GM12878 (cell line): ENCODE results near the gene NOCT. TPM values are rescaled to one million over a fixed set of nuclear protein-coding genes. Genes with fewer than 3 reads are reported as not detected.

ENCODE experiments used
- BCL3 ChIP-seq: IDR thresholded peaks from 2 replicates; pipeline ENCODE4 v1.6.1; 2011; ENCODE audit warnings: borderline replicate concordance, low read depth, mild to moderate bottlenecking, moderate library complexity, low read length; ENCODE audit not compliant: insufficient read depth, poor library complexity, severe bottlenecking
- CBFB ChIP-seq: IDR thresholded peaks from 2 replicates; pipeline ENCODE4 v1.6.1; 2016; ENCODE audit warnings: antibody characterized with exemption, low read depth
- EED ChIP-seq: sonication (generic); IDR thresholded peaks from 2 replicates; pipeline ENCODE4 v1.6.1; 2016; ENCODE audit warnings: antibody characterized with exemption, low read depth
- EZH2 ChIP-seq: IDR thresholded peaks from 2 replicates; pipeline ENCODE4 v1.6.1; 2012; ENCODE audit warnings: low read depth, mild to moderate bottlenecking, control low read depth, inconsistent platforms, low read length, borderline replicate concordance; ENCODE audit not compliant: control insufficient read depth
- FOS ChIP-seq: IDR thresholded peaks from 3 replicates; pipeline ENCODE4 v1.6.1; 2011; ENCODE audit warnings: borderline replicate concordance; ENCODE audit not compliant: insufficient read length; ENCODE audit errors: extremely low read depth
- FOXK2 ChIP-seq: fragments of 450-650 bp; IDR thresholded peaks from 2 replicates; pipeline ENCODE4 v1.6.1; 2017; ENCODE audit warnings: mild to moderate bottlenecking, moderate library complexity
- KAT2A ChIP-seq: conservative IDR thresholded peaks from 2 replicates; pipeline ENCODE4 v1.6.1; 2011; ENCODE audit warnings: low read depth, low read length; ENCODE audit not compliant: control insufficient read depth
- KLF5 ChIP-seq: fragments of 450-650 bp; IDR thresholded peaks from 2 replicates; pipeline ENCODE4 v1.6.1; 2014; ENCODE audit warnings: mild to moderate bottlenecking; ENCODE audit not compliant: partially characterized antibody
- MEF2A ChIP-seq: IDR thresholded peaks from 2 replicates; pipeline ENCODE4 v1.6.1; 2011; ENCODE audit warnings: low read depth, mild to moderate bottlenecking, low read length, moderate library complexity; ENCODE audit not compliant: insufficient read depth
- NFYB ChIP-seq: IDR thresholded peaks from 2 replicates; pipeline ENCODE4 v1.6.1; 2011; ENCODE audit warnings: low read depth, mild to moderate bottlenecking, low read length, improper control_type of control experiment, moderate library complexity; ENCODE audit not compliant: insufficient read depth
- NR2C1 ChIP-seq: fragments of 450-650 bp; IDR thresholded peaks from 2 replicates; pipeline ENCODE4 v1.6.1; 2017; ENCODE audit warnings: antibody characterized with exemption, mild to moderate bottlenecking, moderate library complexity
- POLR2A ChIP-seq: IDR thresholded peaks from 2 replicates; pipeline ENCODE4 v1.6.1; 2011; ENCODE audit warnings: low read depth, mild to moderate bottlenecking, low read length
- RUNX3 ChIP-seq: IDR thresholded peaks from 2 replicates; pipeline ENCODE4 v1.6.1; 2012; ENCODE audit warnings: low read length, inconsistent platforms
- SREBF1 ChIP-seq: IDR thresholded peaks from 2 replicates; pipeline ENCODE4 v1.6.1; 2012; ENCODE audit warnings: mild to moderate bottlenecking, low read length
- TAF1 ChIP-seq: IDR thresholded peaks from 2 replicates; pipeline ENCODE4 v1.6.1; 2011; ENCODE audit warnings: mild to moderate bottlenecking, low read depth, low read length, borderline replicate concordance
- TBL1XR1 ChIP-seq: IDR thresholded peaks from 2 replicates; pipeline ENCODE4 v1.6.1; 2012; ENCODE audit warnings: low read depth, low read length, improper control_type of control experiment
- ZNF24 ChIP-seq: fragments of 450-650 bp; IDR thresholded peaks from 2 replicates; pipeline ENCODE4 v1.6.1; 2017; ENCODE audit warnings: antibody characterized with exemption, mild to moderate bottlenecking
- ZNF274 ChIP-seq: IDR thresholded peaks from one replicate; pipeline ENCODE4 v1.8.0; 2011; ENCODE audit not compliant: insufficient read length, insufficient read depth
- ZNF384 ChIP-seq: IDR thresholded peaks from 2 replicates; pipeline ENCODE4 v1.6.1; 2012; ENCODE audit warnings: low read depth, mild to moderate bottlenecking, low read length, improper control_type of control experiment, borderline replicate concordance
- polyA plus RNA-seq, 11 experiments: library from polyadenylated mRNA; depleted of rRNA in 4 of 11; unstranded in 6 of 11; stranded (reverse) in 5 of 11; fragments of >200 nt; fragmentation: Nextera tagmentation in 4 of 11; fragmentation: Illumina TruSeq in 1 of 11; extraction: Ambion mirVana in 4 of 11; extraction: Trizol in 1 of 11; gene quantifications; 1 replicate in 1 of 11; 2 replicates in 10 of 11; pipeline versions ENCODE4 v1.2.1 to v1.2.3, GENCODE V29; 2011 to 2016; ENCODE audit warnings: inconsistent platforms in 2 of 11, missing spikeins in 2 of 11, low read depth in 1 of 11
- total RNA-seq, 4 experiments: library from RNA; depleted of rRNA in 3 of 4; stranded (reverse); fragments of >200 nt in 3 of 4; fragmentation: Illumina TruSeq in 1 of 4; extraction: Trizol in 1 of 4; gene quantifications; 2 replicates each; pipeline versions ENCODE4 v1.2.1 to v1.2.3, GENCODE V29; 2013 to 2021
- TF ChIP-seq, protein P1 (sequence below): fragments of 150-350 bp; IDR thresholded peaks from 2 replicates; pipeline ENCODE4 v1.6.1; 2016; ENCODE audit warnings: low read depth, low read length
- TF ChIP-seq, protein P2 (sequence below): fragments of 450-650 bp; IDR thresholded peaks from 2 replicates; pipeline ENCODE4 v1.6.1; 2016; ENCODE audit warnings: mild to moderate bottlenecking
- TF ChIP-seq, protein P3 (sequence below): fragments of 450-650 bp; IDR thresholded peaks from 2 replicates; pipeline ENCODE4 v1.6.1; 2016; ENCODE audit warnings: mild to moderate bottlenecking

The NOCT gene
- total and polyA plus RNA-seq, 10 of the 15 experiments (the other 5 are each of a cell fraction or from before 2014, with no cell fraction given): 1.4 to 17.6 (median 8.1) TPM

DNA sequence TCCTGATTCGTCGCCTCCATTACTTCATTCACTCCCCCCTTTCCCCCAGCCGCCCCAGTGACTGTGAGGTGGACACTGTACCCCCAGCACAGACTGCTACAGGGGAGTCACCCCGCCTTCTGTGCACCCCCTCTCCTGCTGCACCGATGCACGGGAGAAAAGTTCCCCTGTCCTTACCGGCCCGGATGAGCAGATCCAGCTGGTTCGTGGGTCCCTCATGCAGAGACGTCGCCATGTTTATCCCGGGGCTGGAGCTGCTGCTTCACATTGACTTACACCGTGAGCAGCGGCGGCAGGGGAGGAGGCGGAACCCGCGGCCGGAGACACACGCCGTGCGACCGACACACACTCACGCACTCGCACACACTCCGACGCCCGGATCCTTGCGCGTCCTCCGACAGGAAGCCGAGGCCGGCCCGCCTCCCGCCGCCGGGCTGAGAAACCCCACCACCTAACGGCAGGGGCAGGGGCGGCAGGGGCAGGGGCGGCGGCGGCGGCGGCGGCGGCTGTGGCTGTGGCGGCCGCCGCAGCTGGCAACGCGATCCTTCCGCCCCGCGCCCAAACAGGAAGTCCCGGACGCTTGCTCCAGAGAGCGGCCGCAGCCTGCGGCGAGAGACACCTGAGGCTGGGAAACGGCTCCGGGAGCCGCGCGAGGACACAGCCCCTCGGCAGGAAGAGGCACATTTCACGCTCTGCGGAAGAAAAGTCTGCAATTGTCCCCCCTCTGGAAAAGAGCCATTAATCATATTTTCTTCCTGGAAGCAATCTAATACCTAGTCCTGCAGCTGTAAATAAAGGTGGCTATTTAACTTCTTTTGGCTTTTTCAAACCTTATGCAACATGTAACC lies 68.6 kb downstream of the NOCT start (continued):
- TF ChIP-seq BCL3: peak; percentile 43
- TF ChIP-seq EZH2: no peak
- no peak for TF ChIP-seq FOS
- peak; percentile 24; the same call in 1 of the 2 replicates for TF ChIP-seq RUNX3
- TF ChIP-seq POLR2A: peak; percentile 87
- no peak for TF ChIP-seq NFYB
- no peak for TF ChIP-seq KLF5
- TF ChIP-seq, protein P1, sequence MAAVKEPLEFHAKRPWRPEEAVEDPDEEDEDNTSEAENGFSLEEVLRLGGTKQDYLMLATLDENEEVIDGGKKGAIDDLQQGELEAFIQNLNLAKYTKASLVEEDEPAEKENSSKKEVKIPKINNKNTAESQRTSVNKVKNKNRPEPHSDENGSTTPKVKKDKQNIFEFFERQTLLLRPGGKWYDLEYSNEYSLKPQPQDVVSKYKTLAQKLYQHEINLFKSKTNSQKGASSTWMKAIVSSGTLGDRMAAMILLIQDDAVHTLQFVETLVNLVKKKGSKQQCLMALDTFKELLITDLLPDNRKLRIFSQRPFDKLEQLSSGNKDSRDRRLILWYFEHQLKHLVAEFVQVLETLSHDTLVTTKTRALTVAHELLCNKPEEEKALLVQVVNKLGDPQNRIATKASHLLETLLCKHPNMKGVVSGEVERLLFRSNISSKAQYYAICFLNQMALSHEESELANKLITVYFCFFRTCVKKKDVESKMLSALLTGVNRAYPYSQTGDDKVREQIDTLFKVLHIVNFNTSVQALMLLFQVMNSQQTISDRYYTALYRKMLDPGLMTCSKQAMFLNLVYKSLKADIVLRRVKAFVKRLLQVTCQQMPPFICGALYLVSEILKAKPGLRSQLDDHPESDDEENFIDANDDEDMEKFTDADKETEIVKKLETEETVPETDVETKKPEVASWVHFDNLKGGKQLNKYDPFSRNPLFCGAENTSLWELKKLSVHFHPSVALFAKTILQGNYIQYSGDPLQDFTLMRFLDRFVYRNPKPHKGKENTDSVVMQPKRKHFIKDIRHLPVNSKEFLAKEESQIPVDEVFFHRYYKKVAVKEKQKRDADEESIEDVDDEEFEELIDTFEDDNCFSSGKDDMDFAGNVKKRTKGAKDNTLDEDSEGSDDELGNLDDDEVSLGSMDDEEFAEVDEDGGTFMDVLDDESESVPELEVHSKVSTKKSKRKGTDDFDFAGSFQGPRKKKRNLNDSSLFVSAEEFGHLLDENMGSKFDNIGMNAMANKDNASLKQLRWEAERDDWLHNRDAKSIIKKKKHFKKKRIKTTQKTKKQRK: no peak
- no peak for TF ChIP-seq ZNF384
- no peak for TF ChIP-seq MEF2A
- peak; percentile 89 for TF ChIP-seq TAF1
- TF ChIP-seq CBFB: peak; percentile 47; the same call in 1 of the 2 replicates
- TF ChIP-seq FOXK2: peak; percentile 64
- TF ChIP-seq, protein P2, sequence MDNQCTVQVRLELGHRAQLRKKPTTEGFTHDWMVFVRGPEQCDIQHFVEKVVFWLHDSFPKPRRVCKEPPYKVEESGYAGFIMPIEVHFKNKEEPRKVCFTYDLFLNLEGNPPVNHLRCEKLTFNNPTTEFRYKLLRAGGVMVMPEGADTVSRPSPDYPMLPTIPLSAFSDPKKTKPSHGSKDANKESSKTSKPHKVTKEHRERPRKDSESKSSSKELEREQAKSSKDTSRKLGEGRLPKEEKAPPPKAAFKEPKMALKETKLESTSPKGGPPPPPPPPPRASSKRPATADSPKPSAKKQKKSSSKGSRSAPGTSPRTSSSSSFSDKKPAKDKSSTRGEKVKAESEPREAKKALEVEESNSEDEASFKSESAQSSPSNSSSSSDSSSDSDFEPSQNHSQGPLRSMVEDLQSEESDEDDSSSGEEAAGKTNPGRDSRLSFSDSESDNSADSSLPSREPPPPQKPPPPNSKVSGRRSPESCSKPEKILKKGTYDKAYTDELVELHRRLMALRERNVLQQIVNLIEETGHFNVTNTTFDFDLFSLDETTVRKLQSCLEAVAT: peak; percentile 71
- peak; percentile 55; the same call in 1 of the 2 replicates for TF ChIP-seq EED
- TF ChIP-seq, protein P3, sequence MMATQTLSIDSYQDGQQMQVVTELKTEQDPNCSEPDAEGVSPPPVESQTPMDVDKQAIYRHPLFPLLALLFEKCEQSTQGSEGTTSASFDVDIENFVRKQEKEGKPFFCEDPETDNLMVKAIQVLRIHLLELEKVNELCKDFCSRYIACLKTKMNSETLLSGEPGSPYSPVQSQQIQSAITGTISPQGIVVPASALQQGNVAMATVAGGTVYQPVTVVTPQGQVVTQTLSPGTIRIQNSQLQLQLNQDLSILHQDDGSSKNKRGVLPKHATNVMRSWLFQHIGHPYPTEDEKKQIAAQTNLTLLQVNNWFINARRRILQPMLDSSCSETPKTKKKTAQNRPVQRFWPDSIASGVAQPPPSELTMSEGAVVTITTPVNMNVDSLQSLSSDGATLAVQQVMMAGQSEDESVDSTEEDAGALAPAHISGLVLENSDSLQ: peak; percentile 38; the same call in 1 of the 2 replicates
- TF ChIP-seq ZNF24: peak; percentile 69
- peak; percentile 59 for TF ChIP-seq TBL1XR1
- TF ChIP-seq ZNF274: no peak
- no peak for TF ChIP-seq SREBF1
- TF ChIP-seq KAT2A: no peak
- peak; percentile 33; the same call in 1 of the 2 replicates for TF ChIP-seq NR2C1
